Adrenal gland (tissue), 12 donors: Measurements from ENCODE around the gene PPIL6. TPM values are rescaled to one million over a fixed set of nuclear protein-coding genes. Genes with fewer than 3 reads are reported as not detected.

Experiments used
- DNase-seq, 7 donors: peaks; one replicate each; pipeline ENCODE4 v3.0.0-alpha.2; 2019 to 2020
- H3K27ac ChIP-seq, 5 donors: fragments of 200-600 bp; sonication (generic) in 4 of 5; 1 replicate in 3 of 5; 2 replicates in 2 of 5; pipeline versions ENCODE4 v1.5.1 to v1.8.0; 2016 to 2020; ENCODE audit warnings: mild to moderate bottlenecking in 1 of 5
- H3K27me3 ChIP-seq: fragments of 200-600 bp; 2 replicates; pipeline ENCODE4 v1.8.0; 2021
- H3K36me3 ChIP-seq, 2 donors: fragments of 200-600 bp; replicated peaks in 1 of 2; 1 replicate in 1 of 2; 2 replicates in 1 of 2; pipeline versions ENCODE4 v1.5.1 to v1.8.0; 2018 to 2022
- H3K4me1 ChIP-seq, 2 donors: fragments of 200-600 bp; replicated peaks in 1 of 2; 1 replicate in 1 of 2; 2 replicates in 1 of 2; pipeline versions ENCODE4 v1.5.1 to v1.8.0; 2018 to 2021
- H3K4me3 ChIP-seq, 4 donors: fragments of 200-600 bp; sonication (generic) in 3 of 4; one replicate each; pipeline ENCODE4 v1.5.1; 2016 to 2018
- H3K9me3 ChIP-seq, 3 donors: fragments of 200-600 bp; sonication (generic) in 1 of 3; replicated peaks in 1 of 3; 1 replicate in 2 of 3; 2 replicates in 1 of 3; pipeline versions ENCODE4 v1.5.1 to v1.8.0; 2016 to 2021
- POLR2A ChIP-seq, 2 donors: fragments of 450-650 bp; IDR thresholded peaks; one replicate each; pipeline ENCODE4 v1.6.1; 2017; ENCODE audit warnings: antibody characterized with exemption in 2 of 2, mild to moderate bottlenecking in 2 of 2, moderate library complexity in 1 of 2
- WGBS, 4 donors: extraction: QIAGEN DNeasy Blood & Tissue Kit in 2 of 4; methylation state at CpG; one replicate each; pipeline versions ENCODE4 v1.1.5 to v1.1.7; 2013 to 2017; 5-methylcytosine and 5-hydroxymethylcytosine counted together
- intact Hi-C, 2 donors: fragments of 100-400 bp; cut with DNase I; formaldehyde crosslinking; loops; one replicate each; pipeline versions ENCODE4 v1.14.1 to v1.15.0; 2022 to 2023
- polyA plus RNA-seq, 3 donors: library from polyadenylated mRNA; stranded (reverse); fragments of 200-250 nt in 2 of 3; fragments of 350-450 nt in 1 of 3; fragmentation: Illumina TruSeq in 1 of 3; extraction: RNeasy Lipid Tissue Mini Kit (QIAGEN cat#74804) in 1 of 3; gene quantifications; one replicate each; pipeline ENCODE4 v1.2.3, GENCODE V29; 2013 to 2014
- total RNA-seq, 9 donors: library from RNA; depleted of rRNA in 4 of 9; stranded (reverse); fragments of >200 nt in 4 of 9; fragments of 120-200 nt in 1 of 9; fragmentation: NEBNext Ultra II Directional in 1 of 9; extraction: Animal tissue kit (Norgen Biotek cat#: 25700) in 1 of 9; gene quantifications; one replicate each; pipeline versions ENCODE4 v1.1.0 to v1.2.4, GENCODE V29; 2013 to 2023
- TF ChIP-seq, protein P1 (sequence below), 6 experiments: fragments of 450-650 bp in 4 of 6; fragments of 200-600 bp in 2 of 6; sonication (generic) in 1 of 6; IDR thresholded peaks; 1 replicate in 5 of 6; 2 replicates in 1 of 6; pipeline versions ENCODE4 v1.5.1 to v1.8.0; 2016 to 2021; ENCODE audit warnings: antibody characterized with exemption in 6 of 6, mild to moderate bottlenecking in 2 of 6, moderate library complexity in 1 of 6
- donor health status: healthy with polysubstance abuse.
- donor health status: Bipolar disorder and iron deficiency.
- donor health status: DM: yes; HTN: yes; CAD: no.
- donor health status: DM: no; HTN: no; CAD: no.
- donor health status: DM: no; HTN: no; CAD: no.
- donor health status: DM: yes; HTN: yes; CAD: no.

Gene PPIL6
- total and polyA plus RNA-seq, 12 donors: 0.48 to 3.3 (median 1.3) TPM

DNA sequence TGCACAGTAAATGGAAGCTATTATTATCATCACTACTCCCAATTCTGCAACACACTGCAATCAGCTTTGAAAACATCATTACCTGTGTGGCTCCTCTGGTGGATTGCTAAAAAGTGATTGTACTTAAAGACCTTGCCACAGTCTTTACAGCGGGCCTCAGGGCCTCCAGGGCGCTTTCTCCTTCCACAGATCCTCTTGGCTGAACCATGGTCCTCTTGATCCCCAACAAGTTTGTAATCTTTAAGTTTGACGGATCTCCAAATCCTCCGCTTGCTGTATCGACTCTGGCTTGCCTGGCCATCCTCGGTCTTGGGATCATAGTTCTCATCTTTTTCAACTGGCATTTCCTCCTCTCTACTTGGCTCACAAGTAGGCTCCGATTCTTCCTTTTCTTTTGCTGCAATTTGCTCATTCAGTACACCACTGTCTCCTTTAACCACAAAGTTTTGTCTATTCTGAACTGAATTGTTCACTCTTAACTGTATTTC, 40.6 kb upstream of the PPIL6 start:
- Histone ChIP-seq H3K4me1 (peaks cover 12 to 47% of the 10 kb centered on the region in 2 donors), H3K27ac (no peak overlapping the region), H3K27me3 (no peaks in the 10 kb centered on the region), H3K36me3 (peaks cover 0 to 15% of the 10 kb centered on the region in 2 donors), H3K4me3 (no peak overlapping the region), H3K9me3 (no peaks in the 10 kb centered on the region)
- no peak for DNase-seq
- intact Hi-C loops: no loop called here
- 96 to 99% (median 97%) methylated on average over 7 of the region's 7 CpGs for whole genome bisulfite sequencing, 4 donors
- TF ChIP-seq, protein P1, sequence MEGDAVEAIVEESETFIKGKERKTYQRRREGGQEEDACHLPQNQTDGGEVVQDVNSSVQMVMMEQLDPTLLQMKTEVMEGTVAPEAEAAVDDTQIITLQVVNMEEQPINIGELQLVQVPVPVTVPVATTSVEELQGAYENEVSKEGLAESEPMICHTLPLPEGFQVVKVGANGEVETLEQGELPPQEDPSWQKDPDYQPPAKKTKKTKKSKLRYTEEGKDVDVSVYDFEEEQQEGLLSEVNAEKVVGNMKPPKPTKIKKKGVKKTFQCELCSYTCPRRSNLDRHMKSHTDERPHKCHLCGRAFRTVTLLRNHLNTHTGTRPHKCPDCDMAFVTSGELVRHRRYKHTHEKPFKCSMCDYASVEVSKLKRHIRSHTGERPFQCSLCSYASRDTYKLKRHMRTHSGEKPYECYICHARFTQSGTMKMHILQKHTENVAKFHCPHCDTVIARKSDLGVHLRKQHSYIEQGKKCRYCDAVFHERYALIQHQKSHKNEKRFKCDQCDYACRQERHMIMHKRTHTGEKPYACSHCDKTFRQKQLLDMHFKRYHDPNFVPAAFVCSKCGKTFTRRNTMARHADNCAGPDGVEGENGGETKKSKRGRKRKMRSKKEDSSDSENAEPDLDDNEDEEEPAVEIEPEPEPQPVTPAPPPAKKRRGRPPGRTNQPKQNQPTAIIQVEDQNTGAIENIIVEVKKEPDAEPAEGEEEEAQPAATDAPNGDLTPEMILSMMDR (IDR thresholded peaks at IDR 0.05): no peak
- no peak for TF ChIP-seq POLR2A (IDR thresholded peaks at IDR 0.05)

DNA sequence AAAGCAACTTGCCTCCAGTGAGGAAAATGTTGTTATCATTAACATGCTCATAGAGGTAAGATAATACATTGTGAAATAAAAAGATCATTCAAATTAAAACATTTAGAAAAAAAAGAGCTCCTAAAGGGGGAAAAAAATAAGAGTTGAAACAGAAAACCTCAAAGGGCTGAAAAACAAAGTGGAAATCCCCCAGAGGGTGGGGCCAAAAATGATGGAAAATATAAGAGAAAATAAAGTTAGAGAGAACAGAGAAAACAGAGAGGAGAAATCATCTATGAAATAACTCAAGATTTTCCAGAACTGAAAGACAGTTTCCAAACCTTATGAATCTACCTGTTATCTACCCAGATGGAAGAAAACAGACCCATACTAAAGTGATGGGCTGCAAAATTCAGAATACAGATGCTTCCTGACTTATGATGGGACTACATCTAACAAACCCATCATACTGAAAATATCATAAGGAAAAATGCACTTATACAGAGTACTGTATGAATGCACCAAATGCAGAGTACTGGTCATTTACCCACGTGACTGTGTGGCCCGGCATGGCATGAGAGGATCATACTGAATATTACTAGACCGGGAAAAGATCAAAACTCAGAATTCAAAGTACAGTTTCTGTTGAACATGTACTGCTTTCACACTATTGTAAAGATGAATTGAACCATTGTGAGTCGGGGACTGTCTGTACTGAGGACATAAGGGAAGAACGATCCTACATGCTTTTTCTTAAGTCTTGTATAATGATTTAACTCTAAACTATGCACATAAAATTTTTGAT, 38.6 kb upstream of the PPIL6 start:
- intact Hi-C loops: no loop called here
- DNase-seq: no peak
- Histone ChIP-seq H3K36me3 (peaks cover 0 to 24% of the 10 kb centered on the region in 2 donors), H3K27ac (no peak overlapping the region), H3K27me3 (no peaks in the 10 kb centered on the region), H3K4me1 (peaks cover 12 to 50% of the 10 kb centered on the region in 2 donors), H3K9me3 (no peaks in the 10 kb centered on the region), H3K4me3 (no peak overlapping the region)
- WGBS, 4 donors: 86 to 94% (median 90%) methylated on average over 5 of the region's 5 CpGs
- TF ChIP-seq, protein P1 (IDR thresholded peaks at IDR 0.05): no peak
- TF ChIP-seq POLR2A (IDR thresholded peaks at IDR 0.05): no peak

DNA sequence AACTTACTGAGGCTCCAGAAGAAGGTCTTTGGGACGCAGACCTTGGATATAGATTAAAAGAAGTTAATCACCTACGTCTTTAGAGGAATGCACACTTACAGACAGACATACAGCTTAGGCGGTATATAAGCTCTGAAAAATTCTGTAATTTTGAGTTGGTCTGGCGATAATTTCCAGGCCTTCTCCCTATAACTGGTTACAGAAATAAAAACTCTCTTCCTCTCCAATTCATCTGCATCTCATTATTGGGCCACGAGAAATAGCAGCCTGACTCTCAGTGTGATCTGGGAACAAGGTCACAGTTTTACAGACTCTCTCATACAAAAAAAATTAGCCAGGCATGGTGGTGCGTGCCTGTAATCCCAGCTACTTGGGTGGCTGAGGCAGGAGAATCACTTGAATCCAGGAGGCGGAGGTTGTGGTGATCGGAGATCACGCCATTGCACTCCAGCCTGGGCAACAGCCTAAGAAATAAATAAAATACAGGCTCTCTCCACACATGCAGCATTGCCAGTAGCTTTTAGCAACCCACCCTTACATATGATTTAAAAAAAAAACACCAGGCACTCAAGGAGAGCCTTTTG, 37.9 kb upstream of the PPIL6 start:
- DNase-seq: no peak
- intact Hi-C loops: no loop called here
- Histone ChIP-seq H3K27ac (no peak overlapping the region), H3K27me3 (no peaks in the 10 kb centered on the region), H3K4me1 (peaks cover 12 to 50% of the 10 kb centered on the region in 2 donors), H3K4me3 (no peak overlapping the region), H3K9me3 (no peaks in the 10 kb centered on the region), H3K36me3 (peaks cover 0 to 31% of the 10 kb centered on the region in 2 donors)
- TF ChIP-seq, protein P1 (IDR thresholded peaks at IDR 0.05): no peak
- no peak for TF ChIP-seq POLR2A (IDR thresholded peaks at IDR 0.05)
- 73 to 87% (median 81%) methylated on average over 9 of the region's 9 CpGs for WGBS, 4 donors

DNA sequence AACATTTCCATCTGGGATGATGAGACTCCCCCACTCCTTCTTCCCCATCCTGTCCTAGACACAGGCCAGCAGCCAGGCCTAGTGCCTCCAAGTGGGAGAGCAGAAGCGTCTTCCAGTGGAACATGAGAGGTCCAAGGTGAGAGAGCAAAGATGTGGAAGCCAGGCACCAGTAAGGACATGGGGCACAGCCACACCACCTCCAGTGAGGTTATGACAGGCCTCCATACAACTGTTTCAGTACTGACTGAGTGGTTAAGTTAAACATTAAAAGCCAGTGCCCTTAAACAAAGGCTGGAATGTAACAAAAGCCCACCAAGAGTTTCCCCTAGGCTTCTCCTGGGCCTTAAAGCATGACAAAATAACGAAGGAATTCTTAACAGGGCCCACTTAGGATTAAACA, 37.3 kb upstream of the PPIL6 start:
- no peak for DNase-seq
- Histone ChIP-seq H3K9me3 (no peaks in the 10 kb centered on the region), H3K4me3 (no peak overlapping the region), H3K27ac (no peak overlapping the region), H3K27me3 (no peaks in the 10 kb centered on the region), H3K36me3 (peaks cover 0 to 37% of the 10 kb centered on the region in 2 donors), H3K4me1 (peaks cover 12 to 50% of the 10 kb centered on the region in 2 donors)
- intact Hi-C loops: no loop called here
- no peak for TF ChIP-seq POLR2A (IDR thresholded peaks at IDR 0.05)
- TF ChIP-seq, protein P1 (IDR thresholded peaks at IDR 0.05): no peak
- WGBS, 4 donors: 76 to 88% (median 80%) methylated on average over 2 of the region's 2 CpGs
